ENCODE measurements around the gene LMTK2.

Gene LMTK2

DNA sequence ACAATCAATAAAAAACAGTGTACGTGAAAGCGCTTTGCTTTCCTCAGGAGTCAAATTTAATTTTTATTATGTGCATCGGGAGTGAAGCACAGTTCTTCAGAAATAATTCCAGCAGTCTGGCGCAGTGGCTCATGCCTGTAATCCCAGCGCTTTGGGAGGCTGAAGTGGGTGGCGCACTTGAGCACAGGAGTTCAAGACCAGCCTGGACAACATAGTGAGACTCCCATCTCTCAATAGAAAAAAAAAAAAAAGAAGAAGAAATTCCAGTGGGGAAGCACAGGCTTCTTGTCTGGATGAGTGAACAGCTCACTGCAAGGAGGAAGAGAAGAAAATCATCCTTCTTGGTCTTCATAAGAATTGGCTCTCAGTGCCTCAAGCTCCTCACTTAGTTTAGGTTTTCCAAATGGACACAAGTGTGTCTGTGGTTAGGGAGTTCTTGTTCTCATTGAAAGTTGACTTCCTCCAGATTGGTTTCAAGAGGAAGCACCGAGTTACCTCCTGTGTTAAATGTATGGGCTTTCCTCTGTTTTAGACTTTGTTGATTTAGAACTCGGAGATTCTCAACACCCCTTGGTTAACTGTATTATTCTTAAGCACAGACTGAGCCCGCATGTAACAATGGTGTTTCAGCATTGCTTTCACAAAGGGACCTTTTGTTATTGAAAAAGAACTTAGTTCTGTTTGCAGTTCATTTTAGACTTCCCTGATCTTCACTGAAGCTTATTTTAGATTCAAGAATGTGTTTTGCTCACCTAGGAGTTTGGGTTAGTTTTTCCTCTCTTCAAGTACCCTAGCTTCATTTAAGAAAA is 28.0 kb downstream of the LMTK2 start:
- H3K4me3 ChIP-seq (ENCODE audit: low read depth, low read length): no peak overlapping the region
- DNase-seq (ENCODE audit: low read depth): no peak

DNA sequence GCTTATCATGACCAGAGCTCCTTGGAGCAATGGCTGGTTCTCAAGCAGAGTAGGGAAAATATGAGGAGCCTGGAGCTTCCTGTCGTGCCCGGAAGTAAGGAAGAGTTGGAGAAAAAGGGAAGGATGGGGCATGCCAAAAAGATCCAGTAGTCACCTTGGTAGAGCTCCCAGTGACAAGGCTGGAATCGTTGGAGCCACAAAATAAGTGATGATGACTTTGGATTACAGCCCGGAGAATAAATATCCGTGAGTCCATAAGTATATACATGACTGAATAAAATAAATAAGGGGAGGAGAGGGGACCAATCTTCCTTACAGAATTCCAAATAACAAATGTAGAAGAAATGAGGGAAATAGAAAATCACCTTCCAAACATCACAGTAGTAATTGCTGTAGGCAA is 29.3 kb downstream of the LMTK2 start:
- no peak for DNase-seq (ENCODE audit: low read depth)
- no peak overlapping the region for H3K4me3 ChIP-seq (ENCODE audit: low read depth, low read length)

DNA sequence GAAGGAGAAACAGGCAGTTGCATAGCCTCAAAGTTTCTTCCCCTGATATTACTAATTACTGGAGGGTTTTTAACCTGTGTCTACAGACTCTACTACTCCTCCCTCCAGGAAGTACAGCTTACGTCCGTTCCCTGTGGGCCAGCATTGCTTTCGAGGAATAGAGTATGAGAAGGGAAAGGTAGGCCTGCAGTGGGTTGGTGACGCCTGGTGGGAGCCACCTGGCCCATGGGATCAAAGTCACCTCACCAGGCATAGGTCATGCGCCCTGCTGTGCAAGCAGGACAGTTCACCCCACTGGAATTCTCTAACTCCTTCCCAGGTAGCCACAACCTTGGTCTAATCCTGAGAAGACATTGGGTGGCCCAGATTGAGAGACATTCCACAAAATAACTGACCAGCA is 29.8 kb downstream of the LMTK2 start:
- no peak overlapping the region for H3K4me3 ChIP-seq (ENCODE audit: low read depth, low read length)
- DNase-seq (ENCODE audit: low read depth): no peak

- no peak for DNase-seq (ENCODE audit: low read depth)
Measured at GRCh38 chr7:98137134-98137825, 30.6 kb downstream of the LMTK2 start.

GRCh38 chr7:98137826-98138151 is 31.1 kb downstream of the LMTK2 start:
- no peak for DNase-seq (ENCODE audit: low read depth)
- no peak overlapping the region for H3K4me3 ChIP-seq (ENCODE audit: low read depth, low read length)

More at GRCh38 chr7:98137134-98137825, 30.6 kb downstream of the LMTK2 start:
- H3K4me3 ChIP-seq (ENCODE audit: low read depth, low read length): no peak overlapping the region

GRCh38 chr7:98138672-98139071 is 32.0 kb downstream of the LMTK2 start:
- no peak for DNase-seq (ENCODE audit: low read depth)
- no peak overlapping the region for H3K4me3 ChIP-seq (ENCODE audit: low read depth, low read length)

- DNase-seq (ENCODE audit: low read depth): no peak
- H3K4me3 ChIP-seq (ENCODE audit: low read depth, low read length): no peak overlapping the region
Measured at GRCh38 chr7:98142658-98143057, 36.0 kb downstream of the LMTK2 start.

DNA sequence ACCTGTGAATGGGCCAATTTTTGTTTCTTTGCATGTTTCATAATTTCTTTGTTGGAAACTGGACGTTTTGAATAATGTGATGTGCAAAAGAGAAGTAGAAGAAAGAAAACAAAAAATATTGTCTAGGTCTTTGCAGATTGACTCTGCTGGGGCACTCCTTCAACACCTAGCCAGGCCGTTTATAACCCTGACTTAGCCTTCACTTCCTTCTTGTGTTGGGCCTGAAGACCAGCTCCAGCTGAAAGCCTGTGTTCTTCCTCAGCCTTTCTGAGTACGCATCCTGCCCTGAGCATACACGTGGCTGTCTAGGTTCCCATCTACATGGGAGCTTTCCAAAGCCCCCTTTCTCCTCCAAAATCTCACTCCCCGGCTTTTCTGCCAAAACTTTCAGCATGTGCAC is 41.9 kb downstream of the LMTK2 start:
- DNase-seq (ENCODE audit: low read depth): no peak
- H3K4me3 ChIP-seq (ENCODE audit: low read depth, low read length): no peak overlapping the region

- no peak overlapping the region for H3K4me3 ChIP-seq (ENCODE audit: low read depth, low read length)
- no peak for DNase-seq (ENCODE audit: low read depth)
Measured at GRCh38 chr7:98149116-98149692, 42.5 kb downstream of the LMTK2 start.

DNA sequence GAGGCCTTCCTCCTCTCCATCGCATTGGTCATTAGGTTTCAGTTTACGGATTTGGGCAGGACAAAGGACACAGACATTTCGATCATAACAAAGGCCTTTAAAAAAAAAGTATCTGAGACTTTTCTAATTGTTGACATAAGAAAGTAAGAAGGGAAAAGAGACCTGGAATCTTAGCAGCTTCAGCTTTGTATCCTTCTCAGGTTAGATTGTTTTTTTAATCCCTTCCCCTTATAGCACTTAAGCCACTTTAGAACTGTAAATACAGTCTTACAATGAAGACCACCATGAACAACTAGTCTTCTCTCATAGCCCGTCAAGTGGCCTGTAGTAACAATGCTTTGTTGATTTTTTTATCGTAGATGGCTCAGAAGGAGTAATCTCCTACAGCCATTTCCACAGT is 45.2 kb downstream of the LMTK2 start:
- DNase-seq (ENCODE audit: low read depth): no peak
- H3K4me3 ChIP-seq (ENCODE audit: low read depth, low read length): no peak overlapping the region

GRCh38 chr7:98156700-98157099 is 50.0 kb downstream of the LMTK2 start:
- no peak for DNase-seq (ENCODE audit: low read depth)
- H3K4me3 ChIP-seq (ENCODE audit: low read depth, low read length): no peak overlapping the region

DNA sequence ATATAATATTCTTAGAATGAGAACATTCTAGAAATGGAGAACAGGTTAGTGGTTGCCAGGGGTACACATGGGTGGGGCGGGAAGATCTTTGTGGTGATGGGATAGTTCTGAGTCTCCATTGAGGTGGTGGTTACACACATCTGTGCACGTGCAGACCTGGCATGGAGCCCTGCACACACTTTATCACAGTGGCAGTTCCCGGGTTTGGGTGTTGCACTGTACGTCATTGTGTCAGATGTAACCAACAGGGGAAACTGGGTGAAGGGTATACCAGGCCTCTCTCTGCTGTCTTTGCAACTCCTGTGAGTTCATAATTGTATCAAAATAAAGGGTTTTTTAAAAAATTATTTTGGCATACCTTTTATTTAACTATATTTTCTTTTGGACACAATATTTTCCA is 51.1 kb downstream of the LMTK2 start:
- no peak overlapping the region for H3K4me3 ChIP-seq (ENCODE audit: low read depth, low read length)
- DNase-seq (ENCODE audit: low read depth): no peak

- no peak for DNase-seq (ENCODE audit: low read depth)
Measured at GRCh38 chr7:98162758-98163157, 56.1 kb downstream of the LMTK2 start.

DNA sequence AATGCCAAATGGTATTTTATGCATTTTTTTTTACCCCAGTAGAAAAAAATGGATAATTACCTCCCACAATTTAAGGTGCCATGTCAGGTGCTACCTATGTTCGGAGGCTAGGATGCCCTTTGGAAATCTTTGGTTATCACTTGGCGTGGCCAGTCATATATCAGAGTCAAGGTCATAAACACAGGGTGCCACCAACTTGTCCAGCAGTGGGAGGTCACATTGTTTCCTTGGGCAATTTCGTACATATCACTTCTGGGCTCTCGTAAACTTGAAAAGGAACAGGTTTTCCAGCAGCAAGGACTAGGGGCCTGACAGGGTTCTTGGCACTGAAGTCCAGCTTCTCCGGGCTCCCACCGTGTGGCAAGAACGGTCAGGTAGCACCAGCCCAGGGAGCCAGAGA is 56.6 kb downstream of the LMTK2 start:
- no peak overlapping the region for H3K4me3 ChIP-seq (ENCODE audit: low read depth, low read length)
- DNase-seq (ENCODE audit: low read depth): no peak

More at GRCh38 chr7:98162758-98163157, 56.1 kb downstream of the LMTK2 start:
- no peak overlapping the region for H3K4me3 ChIP-seq (ENCODE audit: low read depth, low read length)

- DNase-seq (ENCODE audit: low read depth): no peak
- no peak overlapping the region for H3K4me3 ChIP-seq (ENCODE audit: low read depth, low read length)
Measured at GRCh38 chr7:98163704-98164494, 57.2 kb downstream of the LMTK2 start.

DNA sequence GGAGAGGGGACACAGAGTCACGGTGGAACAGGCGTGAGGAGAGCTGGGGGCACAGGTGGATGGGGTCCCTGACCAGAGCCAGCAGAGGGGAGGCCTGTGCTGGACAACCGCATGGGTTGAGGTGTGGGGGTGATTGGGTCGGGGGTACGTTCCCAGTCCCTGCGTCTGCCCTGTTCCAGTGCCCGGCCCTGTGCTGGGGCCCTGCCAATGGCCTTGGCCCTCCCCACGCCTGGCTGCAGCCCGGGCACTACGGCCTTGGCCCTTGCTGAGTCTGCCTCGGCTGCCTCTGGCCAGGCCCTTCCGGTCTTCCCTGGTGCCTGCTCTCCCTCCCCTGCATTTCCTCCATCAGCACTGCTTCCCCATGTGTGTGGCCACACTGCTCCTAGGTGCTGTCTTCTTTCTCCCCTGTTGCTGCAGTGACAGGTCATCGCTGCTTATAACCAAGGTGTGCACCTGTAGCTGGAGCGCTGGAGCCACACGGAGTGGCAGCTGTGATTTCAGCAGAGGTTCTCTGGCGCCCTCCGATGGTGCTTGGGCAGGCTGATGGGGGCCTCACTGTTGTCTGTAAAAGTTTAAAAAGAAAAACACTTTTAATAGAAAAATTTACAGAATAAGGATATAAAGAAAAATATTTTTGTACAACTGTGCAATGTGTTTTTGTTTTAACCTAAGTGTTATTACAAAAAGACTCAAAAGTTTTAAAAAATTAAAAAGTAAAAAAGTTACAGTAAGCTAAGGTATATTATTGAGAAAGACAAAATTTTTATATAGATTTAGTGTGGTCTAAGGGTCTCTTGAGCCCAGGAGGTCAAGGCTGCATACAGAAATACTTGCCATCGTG is 59.4 kb downstream of the LMTK2 start:
- no peak overlapping the region for H3K4me3 ChIP-seq (ENCODE audit: low read depth, low read length)
- DNase-seq (ENCODE audit: low read depth): no peak

DNA sequence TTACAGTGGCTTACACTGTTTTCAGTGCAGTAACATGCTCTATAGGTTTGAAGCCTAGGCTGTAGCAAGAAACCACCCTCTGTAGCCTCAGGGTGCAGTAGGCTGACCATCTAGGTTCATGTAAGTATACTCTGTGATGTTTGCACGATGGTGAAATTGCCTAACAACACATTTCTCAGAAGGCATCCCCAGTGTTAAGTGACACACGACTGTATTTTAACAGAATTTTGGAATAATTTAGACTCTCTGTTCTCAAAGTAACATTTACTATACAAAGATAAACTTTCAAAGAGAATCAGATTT is 60.0 kb downstream of the LMTK2 start:
- no peak for DNase-seq (ENCODE audit: low read depth)
- H3K4me3 ChIP-seq (ENCODE audit: low read depth, low read length): no peak overlapping the region

DNA sequence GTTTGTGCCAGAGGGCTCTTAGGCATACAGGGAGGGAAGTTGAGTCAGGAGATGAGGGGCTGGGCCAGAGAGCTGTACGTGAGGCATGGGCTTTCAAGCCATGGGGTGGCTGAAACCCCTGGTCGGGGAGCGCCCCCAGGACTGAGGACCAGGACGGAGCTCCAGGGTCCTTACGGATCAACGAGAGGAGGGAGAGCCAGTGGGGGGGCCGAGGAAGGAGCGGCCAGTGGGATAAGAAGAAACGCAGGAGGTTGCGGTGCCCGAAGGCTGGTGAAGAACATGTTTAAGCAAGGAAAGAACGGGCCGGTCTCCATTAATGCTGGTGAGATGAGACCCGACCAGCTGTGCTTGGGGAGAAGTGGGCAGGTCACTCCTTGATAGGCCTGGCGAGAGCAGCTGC is 61.0 kb downstream of the LMTK2 start:
- no peak for DNase-seq (ENCODE audit: low read depth)
- H3K4me3 ChIP-seq (ENCODE audit: low read depth, low read length): no peak overlapping the region

DNA sequence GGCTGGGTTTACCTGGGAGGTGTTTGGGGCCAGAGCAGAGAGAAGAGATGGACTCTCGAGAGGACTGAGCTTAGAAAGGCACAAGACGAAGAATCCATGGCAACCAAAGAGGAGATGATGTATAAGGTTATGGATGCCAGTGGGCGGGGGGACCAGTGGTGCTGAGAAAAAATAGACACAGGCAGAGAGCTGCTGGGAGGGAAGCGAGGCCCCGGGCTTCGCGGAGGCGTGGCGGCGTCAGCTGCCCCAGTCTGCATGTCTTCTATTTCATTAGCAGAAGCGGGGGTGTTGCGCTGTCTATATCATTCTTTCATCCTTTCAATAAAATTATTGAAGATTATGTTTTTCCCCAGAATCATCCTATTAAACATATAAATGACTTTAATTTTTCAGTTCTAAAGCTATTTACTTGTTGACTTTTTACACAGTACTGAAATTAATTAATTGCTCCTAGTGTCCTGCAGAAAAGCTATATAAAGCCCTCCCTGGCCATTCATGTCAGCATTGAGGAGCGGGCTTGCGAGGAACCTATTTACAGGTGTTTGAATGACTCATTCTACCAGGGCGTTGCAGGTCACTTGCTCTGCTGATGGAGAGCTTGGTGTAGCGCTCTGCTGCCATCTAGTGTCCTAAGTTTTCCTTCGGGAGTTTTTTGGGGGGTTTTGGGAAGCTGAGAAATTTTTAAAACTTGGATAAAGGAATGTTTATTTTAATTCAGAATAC is 61.7 kb downstream of the LMTK2 start:
- peak; percentile 19 for DNase-seq (ENCODE audit: low read depth)
- no peak overlapping the region for H3K4me3 ChIP-seq (ENCODE audit: low read depth, low read length)
